HG03460 (cell line): ENCODE measurements around the gene RASA3.
"Not testable (repeated sequence)": the region's sequence is repeated elsewhere in the genome, so short reads cannot be mapped to it uniquely, and the experiment has no call there.

Experiments used
- ATAC-seq: cut with Tn5 transposase; IDR thresholded peaks from one replicate; pipeline ENCODE4 v1.9.1; 2021; ENCODE audit not compliant: unreplicated experiment

Gene RASA3

GRCh38 chr13:114155926-114156883, 23.8 kb upstream of the RASA3 start:
- no peak for ATAC-seq

- ATAC-seq, result no peak
These were observed 22.9 kb upstream of the RASA3 start for GRCh38 chr13:114155320-114155719.

- no peak for ATAC-seq
These were observed 22.1 kb upstream of the RASA3 start for GRCh38 chr13:114154476-114154875.

GRCh38 chr13:114153485-114154080, 21.2 kb upstream of the RASA3 start:
- ATAC-seq, result no peak

GRCh38 chr13:114152831-114153371, 20.5 kb upstream of the RASA3 start:
- no peak for ATAC-seq

- no peak for ATAC-seq
These were observed 19.8 kb upstream of the RASA3 start for GRCh38 chr13:114152285-114152645.

GRCh38 chr13:114151565-114152284, 19.3 kb upstream of the RASA3 start:
- no peak for ATAC-seq

- no peak for ATAC-seq
These were observed 18.6 kb upstream of the RASA3 start for GRCh38 chr13:114151031-114151430.

GRCh38 chr13:114149774-114150740, 17.6 kb upstream of the RASA3 start:
- no peak for ATAC-seq

- ATAC-seq, result not testable (repeated sequence)
These were observed 16.5 kb upstream of the RASA3 start for GRCh38 chr13:114148886-114149285.

- ATAC-seq, result peak; percentile 82
These were observed 16.1 kb upstream of the RASA3 start for GRCh38 chr13:114148521-114148855.

GRCh38 chr13:114147803-114148520, 15.5 kb upstream of the RASA3 start:
- ATAC-seq, result peak; percentile 32

- no peak for ATAC-seq
These were observed 14.2 kb upstream of the RASA3 start for GRCh38 chr13:114146629-114147028.

- ATAC-seq, result no peak
These were observed 13.8 kb upstream of the RASA3 start for GRCh38 chr13:114146173-114146572.

- ATAC-seq, result no peak
These were observed 13.3 kb upstream of the RASA3 start for GRCh38 chr13:114145722-114146121.

- no peak for ATAC-seq
These were observed 12.8 kb upstream of the RASA3 start for GRCh38 chr13:114145256-114145655.

- ATAC-seq, result no peak
These were observed 12.3 kb upstream of the RASA3 start for GRCh38 chr13:114144606-114145244.

- no peak for ATAC-seq
These were observed 11.6 kb upstream of the RASA3 start for GRCh38 chr13:114143806-114144605.
